Tibial nerve (tissue), 4 donors: ENCODE results near the gene SLC25A34. TPM values are rescaled to one million over a fixed set of nuclear protein-coding genes. Genes with fewer than 3 reads are reported as not detected.

Experiments
- DNase-seq, 2 donors: peaks; one replicate each; pipeline ENCODE4 v3.0.0-alpha.2; 2019; ENCODE audit warnings: low spot score in 2 of 2
- H3K27ac ChIP-seq, 4 donors: fragments of 200-600 bp; sonication (generic) in 3 of 4; one replicate each; pipeline ENCODE4 v1.5.1; 2017 to 2019; ENCODE audit warnings: mild to moderate bottlenecking in 1 of 4
- H3K27me3 ChIP-seq, 2 donors: fragments of 200-600 bp; sonication (generic) in 1 of 2; one replicate each; pipeline versions ENCODE4 v1.5.1 to v1.6.0; 2017 to 2019
- H3K36me3 ChIP-seq, 3 donors: fragments of 200-600 bp; sonication (generic); one replicate each; pipeline ENCODE4 v1.5.1; 2018 to 2019
- H3K4me1 ChIP-seq, 4 donors: fragments of 200-600 bp; sonication (generic) in 3 of 4; one replicate each; pipeline ENCODE4 v1.5.1; 2017 to 2019
- H3K4me3 ChIP-seq, 4 donors: fragments of 200-600 bp; sonication (generic) in 3 of 4; one replicate each; pipeline ENCODE4 v1.5.1; 2017 to 2019; ENCODE audit warnings: mild to moderate bottlenecking in 1 of 4, moderate library complexity in 1 of 4
- H3K9me3 ChIP-seq, 4 donors: fragments of 200-600 bp; sonication (generic) in 3 of 4; one replicate each; pipeline ENCODE4 v1.5.1; 2017 to 2019
- EP300 ChIP-seq, 2 donors: sonication (generic); formaldehyde crosslinking; IDR thresholded peaks; one replicate each; pipeline ENCODE4 v1.6.1; 2017; ENCODE audit warnings: antibody characterized with exemption in 2 of 2, mild to moderate bottlenecking in 1 of 2
- POLR2A ChIP-seq, 2 donors: fragments of 450-650 bp; IDR thresholded peaks; one replicate each; pipeline ENCODE4 v1.6.1; 2017; ENCODE audit warnings: antibody characterized with exemption in 2 of 2, mild to moderate bottlenecking in 2 of 2, moderate library complexity in 2 of 2
- WGBS, 2 donors: methylation state at CpG; one replicate each; pipeline ENCODE4 v1.1.5; 2018; 5-methylcytosine and 5-hydroxymethylcytosine counted together
- total RNA-seq, 4 donors: library from RNA; depleted of rRNA; stranded (reverse); fragments of >200 nt; gene quantifications; one replicate each; pipeline ENCODE4 v1.1.0, GENCODE V29; 2016
- TF ChIP-seq, protein P1 (sequence below), 5 experiments: fragments of 200-600 bp in 3 of 5; fragments of 450-650 bp in 2 of 5; sonication (generic) in 3 of 5; IDR thresholded peaks; one replicate each; pipeline ENCODE4 v1.5.1; 2016 to 2019; ENCODE audit warnings: antibody characterized with exemption in 5 of 5, mild to moderate bottlenecking in 3 of 5, moderate library complexity in 2 of 5

SLC25A34 gene
- total RNA-seq, 4 donors from 2014 or later, result 2.8 to 23.7 (median 3.3) TPM

GRCh38 chr1:15737324-15738319, 1.6 kb downstream of the SLC25A34 start:
- peak overlapping the region in 3 of 4 donors; percentile 71 to 82 (median 78) for H3K27ac ChIP-seq
- H3K4me3 ChIP-seq, result no peak overlapping the region
- DNase-seq, result no peak
- H3K4me1 ChIP-seq, result peaks cover 0 to 45% (median 14%) of the 10 kb centered on the region in 4 donors
- peaks cover 0 to 57% (median 13%) of the 10 kb centered on the region in 3 donors for H3K36me3 ChIP-seq
- no peak for TF ChIP-seq POLR2A (IDR thresholded peaks at IDR 0.05)
- no peak for TF ChIP-seq EP300 (IDR thresholded peaks at IDR 0.05)
- TF ChIP-seq, protein P1, sequence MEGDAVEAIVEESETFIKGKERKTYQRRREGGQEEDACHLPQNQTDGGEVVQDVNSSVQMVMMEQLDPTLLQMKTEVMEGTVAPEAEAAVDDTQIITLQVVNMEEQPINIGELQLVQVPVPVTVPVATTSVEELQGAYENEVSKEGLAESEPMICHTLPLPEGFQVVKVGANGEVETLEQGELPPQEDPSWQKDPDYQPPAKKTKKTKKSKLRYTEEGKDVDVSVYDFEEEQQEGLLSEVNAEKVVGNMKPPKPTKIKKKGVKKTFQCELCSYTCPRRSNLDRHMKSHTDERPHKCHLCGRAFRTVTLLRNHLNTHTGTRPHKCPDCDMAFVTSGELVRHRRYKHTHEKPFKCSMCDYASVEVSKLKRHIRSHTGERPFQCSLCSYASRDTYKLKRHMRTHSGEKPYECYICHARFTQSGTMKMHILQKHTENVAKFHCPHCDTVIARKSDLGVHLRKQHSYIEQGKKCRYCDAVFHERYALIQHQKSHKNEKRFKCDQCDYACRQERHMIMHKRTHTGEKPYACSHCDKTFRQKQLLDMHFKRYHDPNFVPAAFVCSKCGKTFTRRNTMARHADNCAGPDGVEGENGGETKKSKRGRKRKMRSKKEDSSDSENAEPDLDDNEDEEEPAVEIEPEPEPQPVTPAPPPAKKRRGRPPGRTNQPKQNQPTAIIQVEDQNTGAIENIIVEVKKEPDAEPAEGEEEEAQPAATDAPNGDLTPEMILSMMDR (IDR thresholded peaks at IDR 0.05), result no peak
- 76 to 78% methylated on average over 14 to 20 of the region's 20 CpGs for WGBS, 2 donors
- H3K9me3 ChIP-seq, result no peaks in the 10 kb centered on the region
- H3K27me3 ChIP-seq, result no peaks in the 10 kb centered on the region

DNA sequence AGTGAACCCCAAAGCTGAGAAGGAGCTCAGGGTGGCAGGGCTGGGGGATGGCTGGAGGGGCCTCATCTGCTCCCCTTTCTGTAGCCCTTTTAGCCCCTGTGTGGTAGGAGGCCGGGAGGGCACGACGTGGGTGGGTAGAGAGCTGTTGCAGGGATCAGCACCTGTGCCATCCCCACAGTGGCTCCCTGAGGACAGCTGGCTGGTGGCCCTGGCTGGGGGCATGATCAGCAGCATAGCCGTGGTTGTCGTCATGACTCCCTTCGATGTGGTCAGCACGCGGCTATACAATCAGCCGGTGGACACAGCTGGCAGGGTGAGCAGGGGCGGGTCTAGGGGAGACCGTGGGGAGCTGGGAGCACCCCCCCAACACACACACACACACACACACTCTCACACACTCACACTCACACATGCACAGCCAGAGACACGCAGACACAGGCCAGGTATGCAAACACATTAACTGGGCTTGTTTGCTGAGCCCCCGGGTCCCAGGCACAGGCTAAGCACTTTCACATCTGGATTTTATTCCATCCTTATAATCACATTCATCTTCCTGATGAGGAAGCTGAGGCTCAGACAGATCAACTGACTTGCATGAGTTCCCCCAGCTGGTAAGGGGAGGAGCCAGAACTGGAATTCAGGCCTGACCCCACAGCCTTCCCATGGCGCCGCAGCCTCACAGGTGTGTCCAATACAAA, 2.5 kb downstream of the SLC25A34 start:
- Histone ChIP-seq H3K27ac (peak overlapping the region in 3 of 4 donors; percentile 53 to 82 (median 71)), H3K27me3 (no peaks in the 10 kb centered on the region), H3K4me1 (peaks cover 0 to 45% (median 14%) of the 10 kb centered on the region in 4 donors), H3K36me3 (peaks cover 0 to 48% (median 8%) of the 10 kb centered on the region in 3 donors), H3K4me3 (no peak overlapping the region), H3K9me3 (no peaks in the 10 kb centered on the region)
- 85 to 89% methylated on average over 8 to 14 of the region's 15 CpGs for WGBS, 2 donors
- TF ChIP-seq, protein P1 (IDR thresholded peaks at IDR 0.05), result no peak
- no peak for TF ChIP-seq POLR2A (IDR thresholded peaks at IDR 0.05)
- TF ChIP-seq EP300 (IDR thresholded peaks at IDR 0.05), result no peak
- no peak for DNase-seq

DNA sequence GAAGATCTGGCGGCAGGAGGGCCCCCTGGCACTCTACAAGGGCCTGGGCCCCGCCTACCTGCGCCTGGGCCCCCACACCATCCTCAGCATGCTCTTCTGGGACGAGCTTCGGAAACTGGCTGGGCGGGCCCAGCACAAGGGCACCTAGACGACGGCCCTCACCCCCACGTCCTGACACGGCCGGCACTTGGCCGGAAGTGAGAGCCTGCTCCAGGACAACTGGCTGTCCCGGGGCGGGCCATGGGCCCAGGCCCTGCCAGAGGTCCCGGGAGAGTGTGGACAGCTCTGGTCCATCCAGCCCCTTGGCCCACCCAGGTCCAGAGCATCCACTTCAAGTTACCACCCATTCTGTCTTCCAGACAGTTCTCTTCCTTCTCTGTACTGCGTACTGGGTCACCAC, 3.2 kb downstream of the SLC25A34 start:
- Histone ChIP-seq H3K27ac (peak overlapping the region in 1 of 4 donors; percentile 82), H3K4me1 (peaks cover 0 to 45% (median 14%) of the 10 kb centered on the region in 4 donors), H3K27me3 (no peaks in the 10 kb centered on the region), H3K9me3 (no peaks in the 10 kb centered on the region), H3K4me3 (no peak overlapping the region), H3K36me3 (peaks cover 0 to 41% (median under 1%) of the 10 kb centered on the region in 3 donors)
- TF ChIP-seq POLR2A (IDR thresholded peaks at IDR 0.05) (no peak), EP300 (IDR thresholded peaks at IDR 0.05) (no peak)
- TF ChIP-seq, protein P1 (IDR thresholded peaks at IDR 0.05), result no peak
- 83 to 94% methylated on average over 8 to 16 of the region's 16 CpGs for WGBS, 2 donors
- no peak for DNase-seq

GRCh38 chr1:15739745-15740144, 3.7 kb downstream of the SLC25A34 start:
- H3K27ac ChIP-seq, result peak overlapping the region in 1 of 4 donors; percentile 82
- peaks cover 0 to 44% (median 14%) of the 10 kb centered on the region in 4 donors for H3K4me1 ChIP-seq
- no peaks in the 10 kb centered on the region for H3K9me3 ChIP-seq
- H3K4me3 ChIP-seq, result no peak overlapping the region
- 85 to 89% methylated on average over 7 of the region's 7 CpGs for WGBS, 2 donors
- peaks cover 0 to 36% (median 0%) of the 10 kb centered on the region in 3 donors for H3K36me3 ChIP-seq
- no peaks in the 10 kb centered on the region for H3K27me3 ChIP-seq
- TF ChIP-seq POLR2A (IDR thresholded peaks at IDR 0.05) (no peak), EP300 (IDR thresholded peaks at IDR 0.05) (no peak)
- TF ChIP-seq, protein P1 (IDR thresholded peaks at IDR 0.05), result no peak
- DNase-seq, result no peak
